ENCODE results near the gene PHLPP1. TPM values are rescaled to one million over a fixed set of nuclear protein-coding genes. Genes with fewer than 3 reads are reported as not detected.

The PHLPP1 gene
- total and polyA plus RNA-seq, 2 of the 13 experiments (the other 11 are each of a cell fraction or from before 2014, with no cell fraction given) = 9.8 to 18.5 TPM

DNA sequence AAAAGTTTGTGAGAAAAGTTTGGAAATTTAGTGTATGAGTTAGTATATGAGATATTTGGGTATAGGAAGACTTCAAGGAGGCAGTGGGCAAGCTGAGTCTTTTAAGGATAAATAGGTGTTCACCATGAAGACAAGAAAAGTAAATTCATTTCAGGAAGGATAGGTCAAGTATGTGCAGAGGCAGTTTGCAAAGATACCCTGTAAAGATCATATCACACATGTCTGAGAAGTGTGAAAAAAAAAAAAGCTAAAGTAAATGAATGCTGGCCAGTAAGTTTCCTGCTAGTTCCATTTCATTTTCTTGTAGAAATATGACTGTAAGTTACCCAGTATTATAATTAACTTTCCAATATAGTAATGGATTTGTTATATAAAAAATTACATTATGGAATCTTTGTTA lies 131.0 kb downstream of the PHLPP1 start:
- no peak overlapping the region for H3K27ac ChIP-seq (ENCODE audit: extremely low read length, insufficient read depth, low read length)
- H3K79me2 ChIP-seq (ENCODE audit: insufficient read depth, low read length) = peaks cover 2% of the 10 kb centered on the region
- FAIRE-seq = no peak
- H3K4me2 ChIP-seq (ENCODE audit: low read depth, low read length) = no peak overlapping the region
- in situ Hi-C loops (cut with HindIII; ENCODE audit: extremely low pct_ligation_motif_present, low pct_unique_long_range_greater_than_20kb) = no loop called here
- BruUV-seq (replicated peaks) = no TSS peak
- H3K9ac ChIP-seq (ENCODE audit: insufficient read depth, low read depth, low read length) = no peak overlapping the region
- H3K9me3 ChIP-seq (ENCODE audit: low read length) = no peaks in the 10 kb centered on the region
- ChIA-PET CTCF (ENCODE audit: low intra/inter-chr PET ratio, low total read pairs) (no interaction called here), POLR2A (no interaction called here)
- H3K4me1 ChIP-seq (ENCODE audit: insufficient read depth, low read length) = peaks cover 5% of the 10 kb centered on the region; the same call in 1 of the 2 replicates
- no peak overlapping the region for H3K4me3 ChIP-seq (replicated peaks in 1 of 3; ENCODE audit: insufficient read depth in 1 of 3, low read depth in 2 of 3, low read length in 3 of 3)
- H3K36me3 ChIP-seq (replicated peaks in 1 of 2; ENCODE audit: control insufficient read depth in 1 of 2, insufficient read depth in 2 of 2, low read length in 2 of 2) = peaks cover 0 to 26% of the 10 kb centered on the region in 2 experiments; a peak in 2 of 5 replicates
- intact Hi-C loops (cut with micrococcal nuclease; ENCODE audit: unreplicated experiment) = no loop called here
- no peak for DNase-seq (ENCODE audit: low spot score)
- no peaks in the 10 kb centered on the region for H3K27me3 ChIP-seq (ENCODE audit: control insufficient read depth in 1 of 2, insufficient read depth in 2 of 2, low read length in 2 of 2)
- no peak overlapping the region for H2AFZ ChIP-seq (ENCODE audit: low read length)
- no peak for ATAC-seq
- TF ChIP-seq ZFX (CRISPR knock-in tag; IDR thresholded peaks at IDR 0.05; ENCODE audit: low read depth) (no peak), ETV5 (CRISPR knock-in tag; IDR thresholded peaks at IDR 0.05; ENCODE audit: borderline replicate concordance) (no peak)
- TF ChIP-seq, protein P1, sequence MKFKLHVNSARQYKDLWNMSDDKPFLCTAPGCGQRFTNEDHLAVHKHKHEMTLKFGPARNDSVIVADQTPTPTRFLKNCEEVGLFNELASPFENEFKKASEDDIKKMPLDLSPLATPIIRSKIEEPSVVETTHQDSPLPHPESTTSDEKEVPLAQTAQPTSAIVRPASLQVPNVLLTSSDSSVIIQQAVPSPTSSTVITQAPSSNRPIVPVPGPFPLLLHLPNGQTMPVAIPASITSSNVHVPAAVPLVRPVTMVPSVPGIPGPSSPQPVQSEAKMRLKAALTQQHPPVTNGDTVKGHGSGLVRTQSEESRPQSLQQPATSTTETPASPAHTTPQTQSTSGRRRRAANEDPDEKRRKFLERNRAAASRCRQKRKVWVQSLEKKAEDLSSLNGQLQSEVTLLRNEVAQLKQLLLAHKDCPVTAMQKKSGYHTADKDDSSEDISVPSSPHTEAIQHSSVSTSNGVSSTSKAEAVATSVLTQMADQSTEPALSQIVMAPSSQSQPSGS (CRISPR knock-in tag; IDR thresholded peaks at IDR 0.05) = no peak
- H4K20me1 ChIP-seq (ENCODE audit: insufficient read depth, low read length) = no peaks in the 10 kb centered on the region

DNA sequence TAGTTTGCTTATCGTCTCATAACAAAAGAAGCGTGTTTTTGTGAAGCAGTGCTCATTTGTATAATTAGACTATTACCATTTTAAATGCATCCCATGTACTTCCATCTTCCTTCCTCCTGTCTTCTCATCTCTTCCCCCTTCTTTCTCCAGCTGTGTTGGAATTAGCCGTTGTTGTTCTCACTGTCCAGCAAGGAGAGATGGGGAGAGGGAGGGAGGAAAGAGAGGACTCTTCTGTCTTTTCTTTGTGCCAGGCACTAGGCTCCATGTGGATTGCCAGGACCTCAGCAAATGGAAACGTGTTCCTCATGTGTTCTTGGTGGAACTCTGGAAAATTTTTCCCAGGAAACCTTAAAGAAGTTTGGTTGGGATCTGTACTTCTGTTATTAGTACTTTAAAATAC lies 131.7 kb downstream of the PHLPP1 start:
- POLR2A ChIA-PET = no interaction called here
- ATAC-seq = no peak
- 78% methylated on average over 4 of the region's 4 CpGs for WGBS (ENCODE audit: low lambda C conversion rate)

More for the DNA sequence above, 131.7 kb downstream of the PHLPP1 start:
- H3K9me3 ChIP-seq (ENCODE audit: low read length) = no peaks in the 10 kb centered on the region
- CTCF ChIA-PET (ENCODE audit: low intra/inter-chr PET ratio, low total read pairs) = no interaction called here
- DNase-seq (ENCODE audit: low spot score) = no peak
- in situ Hi-C loops (cut with HindIII; ENCODE audit: extremely low pct_ligation_motif_present, low pct_unique_long_range_greater_than_20kb) (no loop called here), intact Hi-C loops (cut with micrococcal nuclease; ENCODE audit: unreplicated experiment) (no loop called here)
- no peaks in the 10 kb centered on the region for H3K27me3 ChIP-seq (ENCODE audit: control insufficient read depth in 1 of 2, insufficient read depth in 2 of 2, low read length in 2 of 2)
- no peak overlapping the region for H3K4me2 ChIP-seq (ENCODE audit: low read depth, low read length)
- no peaks in the 10 kb centered on the region for H4K20me1 ChIP-seq (ENCODE audit: insufficient read depth, low read length)
- no peak overlapping the region for H2AFZ ChIP-seq (ENCODE audit: low read length)
- H3K79me2 ChIP-seq (ENCODE audit: insufficient read depth, low read length) = peaks cover 2% of the 10 kb centered on the region
- no peak overlapping the region for H3K27ac ChIP-seq (ENCODE audit: extremely low read length, insufficient read depth, low read length)
- TF ChIP-seq ZNF20 (CRISPR knock-in tag; IDR thresholded peaks at IDR 0.05) (no peak), NFE2 (CRISPR knock-in tag; IDR thresholded peaks at IDR 0.05) (no peak), GZF1 (CRISPR knock-in tag; IDR thresholded peaks at IDR 0.05) (no peak), ARNTL (CRISPR knock-in tag; IDR thresholded peaks at IDR 0.05) (no peak), AHR (CRISPR knock-in tag; IDR thresholded peaks at IDR 0.05) (no peak), ZBTB25 (CRISPR knock-in tag; IDR thresholded peaks at IDR 0.05) (no peak), ZKSCAN8 (CRISPR knock-in tag; IDR thresholded peaks at IDR 0.05; ENCODE audit: borderline replicate concordance) (no peak), MEF2D (CRISPR knock-in tag; IDR thresholded peaks at IDR 0.05) (no peak)
- TF ChIP-seq, protein P2, sequence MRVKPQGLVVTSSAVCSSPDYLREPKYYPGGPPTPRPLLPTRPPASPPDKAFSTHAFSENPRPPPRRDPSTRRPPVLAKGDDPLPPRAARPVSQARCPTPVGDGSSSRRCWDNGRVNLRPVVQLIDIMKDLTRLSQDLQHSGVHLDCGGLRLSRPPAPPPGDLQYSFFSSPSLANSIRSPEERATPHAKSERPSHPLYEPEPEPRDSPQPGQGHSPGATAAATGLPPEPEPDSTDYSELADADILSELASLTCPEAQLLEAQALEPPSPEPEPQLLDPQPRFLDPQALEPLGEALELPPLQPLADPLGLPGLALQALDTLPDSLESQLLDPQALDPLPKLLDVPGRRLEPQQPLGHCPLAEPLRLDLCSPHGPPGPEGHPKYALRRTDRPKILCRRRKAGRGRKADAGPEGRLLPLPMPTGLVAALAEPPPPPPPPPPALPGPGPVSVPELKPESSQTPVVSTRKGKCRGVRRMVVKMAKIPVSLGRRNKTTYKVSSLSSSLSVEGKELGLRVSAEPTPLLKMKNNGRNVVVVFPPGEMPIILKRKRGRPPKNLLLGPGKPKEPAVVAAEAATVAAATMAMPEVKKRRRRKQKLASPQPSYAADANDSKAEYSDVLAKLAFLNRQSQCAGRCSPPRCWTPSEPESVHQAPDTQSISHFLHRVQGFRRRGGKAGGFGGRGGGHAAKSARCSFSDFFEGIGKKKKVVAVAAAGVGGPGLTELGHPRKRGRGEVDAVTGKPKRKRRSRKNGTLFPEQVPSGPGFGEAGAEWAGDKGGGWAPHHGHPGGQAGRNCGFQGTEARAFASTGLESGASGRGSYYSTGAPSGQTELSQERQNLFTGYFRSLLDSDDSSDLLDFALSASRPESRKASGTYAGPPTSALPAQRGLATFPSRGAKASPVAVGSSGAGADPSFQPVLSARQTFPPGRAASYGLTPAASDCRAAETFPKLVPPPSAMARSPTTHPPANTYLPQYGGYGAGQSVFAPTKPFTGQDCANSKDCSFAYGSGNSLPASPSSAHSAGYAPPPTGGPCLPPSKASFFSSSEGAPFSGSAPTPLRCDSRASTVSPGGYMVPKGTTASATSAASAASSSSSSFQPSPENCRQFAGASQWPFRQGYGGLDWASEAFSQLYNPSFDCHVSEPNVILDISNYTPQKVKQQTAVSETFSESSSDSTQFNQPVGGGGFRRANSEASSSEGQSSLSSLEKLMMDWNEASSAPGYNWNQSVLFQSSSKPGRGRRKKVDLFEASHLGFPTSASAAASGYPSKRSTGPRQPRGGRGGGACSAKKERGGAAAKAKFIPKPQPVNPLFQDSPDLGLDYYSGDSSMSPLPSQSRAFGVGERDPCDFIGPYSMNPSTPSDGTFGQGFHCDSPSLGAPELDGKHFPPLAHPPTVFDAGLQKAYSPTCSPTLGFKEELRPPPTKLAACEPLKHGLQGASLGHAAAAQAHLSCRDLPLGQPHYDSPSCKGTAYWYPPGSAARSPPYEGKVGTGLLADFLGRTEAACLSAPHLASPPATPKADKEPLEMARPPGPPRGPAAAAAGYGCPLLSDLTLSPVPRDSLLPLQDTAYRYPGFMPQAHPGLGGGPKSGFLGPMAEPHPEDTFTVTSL (CRISPR knock-in tag; IDR thresholded peaks at IDR 0.05; ENCODE audit: borderline replicate concordance) = no peak
- H3K4me3 ChIP-seq (replicated peaks in 1 of 3; ENCODE audit: insufficient read depth in 1 of 3, low read depth in 2 of 3, low read length in 3 of 3) = no peak overlapping the region
- no peak for FAIRE-seq
- BruUV-seq (replicated peaks) = no TSS peak
- H3K9ac ChIP-seq (ENCODE audit: insufficient read depth, low read depth, low read length) = no peak overlapping the region
- H3K36me3 ChIP-seq (replicated peaks in 1 of 2; ENCODE audit: control insufficient read depth in 1 of 2, insufficient read depth in 2 of 2, low read length in 2 of 2) = peaks cover 0 to 26% of the 10 kb centered on the region in 2 experiments; a peak in 2 of 5 replicates
- H3K4me1 ChIP-seq (ENCODE audit: insufficient read depth, low read length) = peaks cover 5% of the 10 kb centered on the region; the same call in 1 of the 2 replicates
